Naive thymus-derived CD4-positive, alpha-beta T cell (primary cell): ENCODE results near the gene APOL4. TPM values are rescaled to one million over a fixed set of nuclear protein-coding genes. Genes with fewer than 3 reads are reported as not detected.
"Not testable (repeated sequence)": the region's sequence is repeated elsewhere in the genome, so short reads cannot be mapped to it uniquely, and the experiment has no call there.

Experiments
- ATAC-seq: fragments of 150-1000 bp; cut with Tn5 transposase; 2 replicates; pipeline ENCODE4 v1.10.0; 2021; ENCODE audit warnings: mild to moderate bottlenecking, moderate library complexity
- CTCF ChIA-PET: fragments of 350-600 bp; sonication (Branson Sonifier 250); formaldehyde crosslinking; loops from one replicate; lab custom pipeline; 2021; ENCODE audit warnings: antibody characterized with exemption; lab: Charles Lee
- POLR2A ChIA-PET: fragments of 350-600 bp; sonication (Branson Sonifier 250); formaldehyde crosslinking; loops from one replicate; lab custom pipeline; 2021; ENCODE audit warnings: antibody characterized with exemption, inconsistent platforms; lab: Charles Lee
- DNase-seq, 9 donors: peaks; one replicate each; pipeline versions ENCODE4 v3.0.0 to v3.0.0-alpha.2; 2020 to 2022; ENCODE audit warnings: mixed read lengths in 1 of 9
- H3K27ac ChIP-seq: one replicate; pipeline ENCODE4 v1.7.0; 2013; ENCODE audit warnings: mild to moderate bottlenecking, low read depth, low read length, moderate library complexity
- H3K27me3 ChIP-seq, 2 donors: one replicate each; pipeline ENCODE4 v1.7.0; 2013; ENCODE audit warnings: low read length in 2 of 2, mild to moderate bottlenecking in 2 of 2, moderate library complexity in 2 of 2; ENCODE audit not compliant: control insufficient read depth in 2 of 2, insufficient read depth in 2 of 2
- H3K36me3 ChIP-seq, 3 experiments: 1 replicate in 2 of 3; 2 replicates in 1 of 3; pipeline ENCODE4 v1.7.0; 2013; ENCODE audit warnings: low read length in 3 of 3, mild to moderate bottlenecking in 3 of 3, moderate library complexity in 1 of 3; ENCODE audit not compliant: insufficient read depth in 3 of 3, control insufficient read depth in 2 of 3
- H3K4me1 ChIP-seq, 2 donors: one replicate each; pipeline ENCODE4 v1.7.0; 2013; ENCODE audit warnings: low read length in 2 of 2, mild to moderate bottlenecking in 2 of 2, moderate library complexity in 1 of 2; ENCODE audit not compliant: control insufficient read depth in 2 of 2, insufficient read depth in 2 of 2
- H3K4me3 ChIP-seq: 2 replicates; pipeline ENCODE4 v1.7.0; 2013; ENCODE audit warnings: mild to moderate bottlenecking, low read length
- H3K9me3 ChIP-seq, 3 experiments: 1 replicate in 2 of 3; 2 replicates in 1 of 3; pipeline ENCODE4 v1.7.0; 2013; ENCODE audit warnings: low read length in 3 of 3; ENCODE audit not compliant: control insufficient read depth in 2 of 3
- H3K27ac Mint-ChIP-seq, 9 donors: one replicate each; pipeline ENCODE4 v1.8.0; 2020 to 2022; ENCODE audit warnings: mixed read lengths in 9 of 9, mild to moderate bottlenecking in 8 of 9, moderate library complexity in 5 of 9, inconsistent platforms in 2 of 9
- H3K27me3 Mint-ChIP-seq, 5 donors: one replicate each; pipeline ENCODE4 v1.8.0; 2021 to 2022; ENCODE audit warnings: mixed read lengths in 5 of 5, mild to moderate bottlenecking in 1 of 5
- H3K36me3 Mint-ChIP-seq, 5 donors: one replicate each; pipeline ENCODE4 v1.8.0; 2020 to 2022; ENCODE audit warnings: mixed read lengths in 5 of 5, mild to moderate bottlenecking in 3 of 5, inconsistent platforms in 1 of 5
- H3K4me1 Mint-ChIP-seq, 7 donors: one replicate each; pipeline ENCODE4 v1.8.0; 2020 to 2022; ENCODE audit warnings: mixed read lengths in 7 of 7, mild to moderate bottlenecking in 3 of 7, inconsistent platforms in 1 of 7
- H3K4me3 Mint-ChIP-seq, 10 donors: one replicate each; pipeline ENCODE4 v1.8.0; 2020 to 2022; ENCODE audit warnings: mild to moderate bottlenecking in 10 of 10, mixed read lengths in 10 of 10, moderate library complexity in 6 of 10, inconsistent platforms in 2 of 10
- H3K9me3 Mint-ChIP-seq, 11 donors: one replicate each; pipeline ENCODE4 v1.8.0; 2020 to 2022; ENCODE audit warnings: mixed read lengths in 11 of 11, mild to moderate bottlenecking in 4 of 11, inconsistent platforms in 1 of 11, moderate library complexity in 1 of 11
- intact Hi-C, 2 donors: fragments of 100-400 bp; cut with micrococcal nuclease; formaldehyde crosslinking; loops; one replicate each; pipeline ENCODE4 v1.15.1; 2023
- polyA plus RNA-seq, 2 donors: library from polyadenylated mRNA; unstranded; fragments of 300-500 nt; fragmentation: Illumina TruSeq; gene quantifications; one replicate each; pipeline ENCODE4 v1.2.3, GENCODE V29; 2021
- total RNA-seq, 6 experiments: library from RNA in 5 of 6; stranded (reverse) in 5 of 6; gene quantifications; 1 replicate in 5 of 6; 2 replicates in 1 of 6; pipeline ENCODE4 v1.2.3 and lab custom pipeline; 2021 to 2026

The APOL4 gene
- total and polyA plus RNA-seq, 7 experiments from 2014 or later: 1.2 TPM; not detected in 6

GRCh38 chr22:36194385-36194784 is 7.2 kb downstream of the APOL4 start:
- ATAC-seq (no peak), DNase-seq (no peak)
- no peak overlapping the region for H3K27ac ChIP-seq
- no peaks in the 10 kb centered on the region for H3K27me3 ChIP-seq
- Mint-ChIP-seq H3K4me3 (no peak overlapping the region), H3K9me3 (peaks cover 0 to 2% (median 0%) of the 10 kb centered on the region in 11 donors), H3K4me1 (peaks cover 0 to 23% (median 14%) of the 10 kb centered on the region in 7 donors), H3K27me3 (peaks cover 0 to 16% (median 0%) of the 10 kb centered on the region in 5 donors), H3K27ac (no peak overlapping the region), H3K36me3 (no peaks in the 10 kb centered on the region)
- no peaks in the 10 kb centered on the region for H3K36me3 ChIP-seq
- H3K9me3 ChIP-seq: no peaks in the 10 kb centered on the region
- CTCF ChIA-PET: interaction anchor here (0.6 to 1.4 kb wide), 6 partner anchors 17 to 292 kb away, joined by 3 to 7 read pairs (median 4); partner anchors contain the start of gene APOL2
- POLR2A ChIA-PET: interaction anchor here (0.8 kb wide), 1 partner anchor 84 kb away, joined by 3 read pairs; no protein-coding TSS in a partner anchor
- H3K4me1 ChIP-seq: peaks cover 0 to 4% of the 10 kb centered on the region in 2 donors
- intact Hi-C loops: loop anchor here in 1 of 2 donors (2.0 kb wide), 1 partner anchor 26 kb away; no protein-coding TSS in a partner anchor
- no peak overlapping the region for H3K4me3 ChIP-seq

GRCh38 chr22:36193577-36193976 is 8.0 kb downstream of the APOL4 start:
- peaks cover 0 to 18% (median 0%) of the 10 kb centered on the region in 5 donors for H3K27me3 Mint-ChIP-seq

GRCh38 chr22:36193171-36193570 is 8.4 kb downstream of the APOL4 start:
- Histone ChIP-seq H3K27me3 (no peaks in the 10 kb centered on the region), H3K4me1 (peaks cover 0 to 4% of the 10 kb centered on the region in 2 donors), H3K27ac (no peak overlapping the region), H3K36me3 (no peaks in the 10 kb centered on the region), H3K4me3 (no peak overlapping the region), H3K9me3 (no peaks in the 10 kb centered on the region)
- no peak for ATAC-seq
- POLR2A ChIA-PET: no interaction called here
- H3K4me1 Mint-ChIP-seq: peaks cover 0 to 19% (median 12%) of the 10 kb centered on the region in 7 donors
- H3K27me3 Mint-ChIP-seq: peaks cover 0 to 17% (median 0%) of the 10 kb centered on the region in 5 donors
- H3K27ac Mint-ChIP-seq: peak overlapping the region in 2 of 9 donors; percentile 7 to 23
- no peaks in the 10 kb centered on the region for H3K36me3 Mint-ChIP-seq
- no peak for DNase-seq
- intact Hi-C loops: no loop called here
- H3K4me3 Mint-ChIP-seq: no peak overlapping the region
- H3K9me3 Mint-ChIP-seq: peaks cover 0 to 2% (median 0%) of the 10 kb centered on the region in 11 donors
- CTCF ChIA-PET: no interaction called here

More at GRCh38 chr22:36193577-36193976, 8.0 kb downstream of the APOL4 start:
- peaks cover 0 to 23% (median 14%) of the 10 kb centered on the region in 7 donors for H3K4me1 Mint-ChIP-seq
- peaks cover 0 to 2% (median 0%) of the 10 kb centered on the region in 11 donors for H3K9me3 Mint-ChIP-seq
- Histone ChIP-seq H3K27me3 (no peaks in the 10 kb centered on the region), H3K9me3 (no peaks in the 10 kb centered on the region), H3K4me3 (no peak overlapping the region), H3K36me3 (no peaks in the 10 kb centered on the region), H3K4me1 (peaks cover 0 to 4% of the 10 kb centered on the region in 2 donors), H3K27ac (no peak overlapping the region)
- no peak for ATAC-seq
- POLR2A ChIA-PET: no interaction called here
- H3K4me3 Mint-ChIP-seq: no peak overlapping the region
- H3K36me3 Mint-ChIP-seq: no peaks in the 10 kb centered on the region
- DNase-seq: no peak
- CTCF ChIA-PET: interaction anchor here (1.3 kb wide), 1 partner anchor 46 kb away, joined by 4 read pairs; the partner anchor contains the start of gene APOL2
- intact Hi-C loops: no loop called here
- H3K27ac Mint-ChIP-seq: no peak overlapping the region

- Mint-ChIP-seq H3K27me3 (peaks cover 0 to 17% (median 0%) of the 10 kb centered on the region in 5 donors), H3K9me3 (peaks cover 0 to 2% (median 0%) of the 10 kb centered on the region in 11 donors), H3K36me3 (no peaks in the 10 kb centered on the region), H3K4me3 (no peak overlapping the region), H3K4me1 (peaks cover 0 to 12% (median 7%) of the 10 kb centered on the region in 7 donors), H3K27ac (peak overlapping the region in 1 of 9 donors; percentile 54)
- Histone ChIP-seq H3K4me3 (no peak overlapping the region), H3K27me3 (no peaks in the 10 kb centered on the region), H3K4me1 (peaks cover 0 to 4% of the 10 kb centered on the region in 2 donors), H3K36me3 (no peaks in the 10 kb centered on the region), H3K27ac (no peak overlapping the region), H3K9me3 (no peaks in the 10 kb centered on the region)
- intact Hi-C loops: no loop called here
- CTCF ChIA-PET: no interaction called here
- no peak for ATAC-seq
- no peak for DNase-seq
- POLR2A ChIA-PET: no interaction called here
Measured at GRCh38 chr22:36192542-36192941, 9.1 kb downstream of the APOL4 start.

- H3K4me3 Mint-ChIP-seq: no peak overlapping the region
- H3K9me3 ChIP-seq: no peaks in the 10 kb centered on the region
- no peaks in the 10 kb centered on the region for H3K36me3 ChIP-seq
- ATAC-seq (no peak), DNase-seq (no peak)
- H3K27ac ChIP-seq: no peak overlapping the region
- H3K27me3 Mint-ChIP-seq: peaks cover 0 to 21% (median 0%) of the 10 kb centered on the region in 5 donors
- no peaks in the 10 kb centered on the region for H3K4me1 ChIP-seq
- no peaks in the 10 kb centered on the region for H3K27me3 ChIP-seq
- H3K4me1 Mint-ChIP-seq: peaks cover 0 to 4% (median 0%) of the 10 kb centered on the region in 7 donors
- ChIA-PET POLR2A (no interaction called here), CTCF (no interaction called here)
- H3K36me3 Mint-ChIP-seq: no peaks in the 10 kb centered on the region
- no peak overlapping the region for H3K4me3 ChIP-seq
- peaks cover 0 to 2% (median 0%) of the 10 kb centered on the region in 11 donors for H3K9me3 Mint-ChIP-seq
- H3K27ac Mint-ChIP-seq: no peak overlapping the region
- intact Hi-C loops: no loop called here
Measured at GRCh38 chr22:36191106-36191836, 10.3 kb downstream of the APOL4 start.

- DNase-seq, H3K36me3 Mint-ChIP-seq, CTCF ChIA-PET, H3K4me3 Mint-ChIP-seq, H3K9me3 ChIP-seq, H3K27me3 ChIP-seq, H3K27ac Mint-ChIP-seq, H3K9me3 Mint-ChIP-seq, H3K4me1 ChIP-seq, H3K4me1 Mint-ChIP-seq, POLR2A ChIA-PET, H3K4me3 ChIP-seq, H3K36me3 ChIP-seq, ATAC-seq, intact Hi-C loops, H3K27ac ChIP-seq: not testable (repeated sequence)
- peaks cover 0 to 29% (median 0%) of the 10 kb centered on the region in 5 donors for H3K27me3 Mint-ChIP-seq
Measured at GRCh38 chr22:36187862-36188261, 13.7 kb downstream of the APOL4 start.
